HepG2 (cell line): ENCODE measurements around the gene OR8B12.

Experiments
- CBX1 ChIP-seq: IDR thresholded peaks from one replicate; pipeline ENCODE4 v1.6.1; 2016; ENCODE audit warnings: antibody characterized with exemption, low read depth
- CEBPB ChIP-seq: IDR thresholded peaks from 2 replicates; pipeline ENCODE4 v1.6.1; 2011; ENCODE audit warnings: low read depth, low read length, improper control_type of control experiment, borderline replicate concordance
- CTCF ChIP-seq: sonication (generic); formaldehyde crosslinking; IDR thresholded peaks from 2 replicates; pipeline ENCODE4 v1.5.0; 2020; ENCODE audit warnings: mild to moderate bottlenecking, missing genetic modification reagents, moderate library complexity
- ESRRA ChIP-seq: sonication (generic); formaldehyde crosslinking; IDR thresholded peaks from 2 replicates; pipeline ENCODE4 v1.5.1; 2020; ENCODE audit warnings: mild to moderate bottlenecking, low read depth, missing genetic modification reagents
- MAX ChIP-seq: IDR thresholded peaks from 2 replicates; pipeline ENCODE4 v1.6.1; 2012; ENCODE audit warnings: inconsistent platforms
- MTA3 ChIP-seq: sonication (generic); formaldehyde crosslinking; IDR thresholded peaks from 2 replicates; pipeline ENCODE4 v1.4.0; 2020; ENCODE audit warnings: missing genetic modification reagents
- RERE ChIP-seq: IDR thresholded peaks from 2 replicates; pipeline ENCODE4 v1.6.1; 2016; ENCODE audit warnings: low read depth, missing genetic modification reagents, missing compliant biosample characterization
- ZNF746 ChIP-seq: sonication (generic); formaldehyde crosslinking; IDR thresholded peaks from 2 replicates; pipeline ENCODE4 v1.8.0; 2022; ENCODE audit warnings: mild to moderate bottlenecking, missing genetic modification reagents
- ZNF776 ChIP-seq: sonication (generic); formaldehyde crosslinking; IDR thresholded peaks from 2 replicates; pipeline ENCODE4 v1.4.0; 2020; ENCODE audit warnings: mild to moderate bottlenecking, missing genetic modification reagents

- no peak for TF ChIP-seq ZNF776 (CRISPR knock-in tag)
- TF ChIP-seq RERE = no peak
- TF ChIP-seq MTA3 = no peak
- TF ChIP-seq MAX = no peak
- TF ChIP-seq CEBPB = no peak
- no peak for TF ChIP-seq ESRRA (CRISPR knock-in tag)
- TF ChIP-seq CTCF (CRISPR knock-in tag) = no peak
- TF ChIP-seq CBX1 = no peak
- no peak for TF ChIP-seq ZNF746 (CRISPR knock-in tag)
These were observed 39.1 kb upstream of the OR8B12 start for GRCh38 chr11:124582565-124582964.
